Rectal smooth muscle tissue (tissue), 1 donor: Measurements from ENCODE around the gene RAD9B.
"Not testable (repeated sequence)": the region's sequence is repeated elsewhere in the genome, so short reads cannot be mapped to it uniquely, and the experiment has no call there.

Source experiments
- H3K27ac ChIP-seq: one replicate; pipeline ENCODE4 v1.7.0; 2013; ENCODE audit warnings: low read depth, low read length, inconsistent platforms
- H3K27me3 ChIP-seq: one replicate; pipeline ENCODE4 v1.7.0; 2013; ENCODE audit warnings: low read length; ENCODE audit not compliant: control insufficient read depth, insufficient read depth
- H3K36me3 ChIP-seq: one replicate; pipeline ENCODE4 v1.7.0; 2013; ENCODE audit warnings: low read length; ENCODE audit not compliant: control insufficient read depth, insufficient read depth
- H3K4me1 ChIP-seq: one replicate; pipeline ENCODE4 v1.7.0; 2013; ENCODE audit warnings: low read length; ENCODE audit not compliant: control insufficient read depth, insufficient read depth
- H3K4me3 ChIP-seq: one replicate; pipeline ENCODE4 v1.7.0; 2013; ENCODE audit warnings: low read length
- H3K9ac ChIP-seq: one replicate; pipeline ENCODE4 v1.7.0; 2013; ENCODE audit warnings: low read length

RAD9B gene

GRCh38 chr12:110533607-110534006, 31.5 kb downstream of the RAD9B start:
- peak overlapping the region; percentile 14 for H3K27ac ChIP-seq
- H3K4me1 ChIP-seq: peaks cover 41% of the 10 kb centered on the region
- peak overlapping the region; percentile 9 for H3K4me3 ChIP-seq
- H3K36me3 ChIP-seq: peaks cover 4% of the 10 kb centered on the region
- no peak overlapping the region for H3K9ac ChIP-seq
- H3K27me3 ChIP-seq: no peaks in the 10 kb centered on the region

- H3K27ac ChIP-seq: peak overlapping the region; percentile 35
- H3K27me3 ChIP-seq: no peaks in the 10 kb centered on the region
- H3K4me3 ChIP-seq: no peak overlapping the region
- peaks cover 6% of the 10 kb centered on the region for H3K36me3 ChIP-seq
- no peak overlapping the region for H3K9ac ChIP-seq
- peaks cover 41% of the 10 kb centered on the region for H3K4me1 ChIP-seq
These were observed 32.7 kb downstream of the RAD9B start for GRCh38 chr12:110534811-110535210.

GRCh38 chr12:110536834-110537604, 34.9 kb downstream of the RAD9B start:
- Histone ChIP-seq H3K9ac (no peak overlapping the region), H3K4me3 (no peak overlapping the region), H3K36me3 (peaks cover 6% of the 10 kb centered on the region), H3K4me1 (peaks cover 33% of the 10 kb centered on the region), H3K27ac (peak overlapping the region; percentile 45), H3K27me3 (no peaks in the 10 kb centered on the region)

GRCh38 chr12:110537605-110538409, 35.7 kb downstream of the RAD9B start:
- peaks cover 27% of the 10 kb centered on the region for H3K4me1 ChIP-seq
- peak overlapping the region; percentile 45 for H3K27ac ChIP-seq
- H3K9ac ChIP-seq: no peak overlapping the region
- no peaks in the 10 kb centered on the region for H3K27me3 ChIP-seq
- peaks cover 6% of the 10 kb centered on the region for H3K36me3 ChIP-seq
- H3K4me3 ChIP-seq: peak overlapping the region; percentile 45

- H3K4me1 ChIP-seq: peaks cover 32% of the 10 kb centered on the region
- no peak overlapping the region for H3K9ac ChIP-seq
- H3K36me3 ChIP-seq: peaks cover 9% of the 10 kb centered on the region
- H3K4me3 ChIP-seq: no peak overlapping the region
- no peak overlapping the region for H3K27ac ChIP-seq
- H3K27me3 ChIP-seq: no peaks in the 10 kb centered on the region
These were observed 36.9 kb downstream of the RAD9B start for GRCh38 chr12:110538869-110539622.

- Histone ChIP-seq H3K4me3 (no peak overlapping the region), H3K4me1 (peaks cover 29% of the 10 kb centered on the region), H3K27ac (no peak overlapping the region), H3K36me3 (peaks cover 9% of the 10 kb centered on the region), H3K9ac (no peak overlapping the region), H3K27me3 (no peaks in the 10 kb centered on the region)
These were observed 37.9 kb downstream of the RAD9B start for GRCh38 chr12:110540048-110540447.

GRCh38 chr12:110543252-110543959, 41.3 kb downstream of the RAD9B start:
- Histone ChIP-seq H3K36me3 (peaks cover 8% of the 10 kb centered on the region), H3K27ac (peak overlapping the region; percentile 72), H3K9ac (no peak overlapping the region), H3K27me3 (no peaks in the 10 kb centered on the region), H3K4me1 (peaks cover 21% of the 10 kb centered on the region), H3K4me3 (no peak overlapping the region)

- Histone ChIP-seq H3K4me3 (no peak overlapping the region), H3K36me3 (peaks cover 6% of the 10 kb centered on the region), H3K27me3 (no peaks in the 10 kb centered on the region), H3K9ac (no peak overlapping the region), H3K4me1 (peaks cover 25% of the 10 kb centered on the region), H3K27ac (peak overlapping the region; percentile 72)
These were observed 41.8 kb downstream of the RAD9B start for GRCh38 chr12:110543965-110544364.

- H3K4me3 ChIP-seq, H3K27ac ChIP-seq, H3K36me3 ChIP-seq, H3K9ac ChIP-seq, H3K27me3 ChIP-seq: not testable (repeated sequence)
- peaks cover 31% of the 10 kb centered on the region for H3K4me1 ChIP-seq
These were observed 43.1 kb downstream of the RAD9B start for GRCh38 chr12:110545259-110545658.

- peaks cover 31% of the 10 kb centered on the region for H3K4me1 ChIP-seq
- H3K27ac ChIP-seq: no peak overlapping the region
- H3K27me3 ChIP-seq: no peaks in the 10 kb centered on the region
- no peak overlapping the region for H3K4me3 ChIP-seq
- peaks cover 6% of the 10 kb centered on the region for H3K36me3 ChIP-seq
- H3K9ac ChIP-seq: no peak overlapping the region
These were observed 43.7 kb downstream of the RAD9B start for GRCh38 chr12:110545812-110546211.

- H3K4me1 ChIP-seq: peaks cover 31% of the 10 kb centered on the region
- no peak overlapping the region for H3K9ac ChIP-seq
- no peak overlapping the region for H3K27ac ChIP-seq
- no peaks in the 10 kb centered on the region for H3K27me3 ChIP-seq
- no peak overlapping the region for H3K4me3 ChIP-seq
- peaks cover 6% of the 10 kb centered on the region for H3K36me3 ChIP-seq
These were observed 44.2 kb downstream of the RAD9B start for GRCh38 chr12:110546339-110546738.

GRCh38 chr12:110547090-110547489, 45.0 kb downstream of the RAD9B start:
- peaks cover 6% of the 10 kb centered on the region for H3K36me3 ChIP-seq
- H3K27me3 ChIP-seq: no peaks in the 10 kb centered on the region
- H3K9ac ChIP-seq: no peak overlapping the region
- no peak overlapping the region for H3K27ac ChIP-seq
- no peak overlapping the region for H3K4me3 ChIP-seq
- peaks cover 31% of the 10 kb centered on the region for H3K4me1 ChIP-seq
